GM12878 (cell line): ENCODE measurements around the gene TP73. TPM values are rescaled to one million over a fixed set of nuclear protein-coding genes. Genes with fewer than 3 reads are reported as not detected.

Experiments
- ATAC-seq: fragments of 200-7000 bp; cut with Tn5 transposase; 3 replicates; pipeline ENCODE4 v1.9.1; 2020; ENCODE audit warnings: mild to moderate bottlenecking, moderate library complexity
- BruUV-seq: library from RNA; stranded (reverse); fragments of 400-500 nt; replicated peaks from 2 replicates; lab custom pipeline; 2021; lab: Mats Ljungman, UMichigan
- CTCF ChIA-PET: fragments of 300-600 bp; sonication (Branson Sonifier 250); formaldehyde crosslinking; extraction: SDS; loops from one replicate; lab custom pipeline; 2021; ENCODE audit warnings: inconsistent platforms; lab: Yijun Ruan, JAX
- POLR2A ChIA-PET: fragments of 350-600 bp; formaldehyde crosslinking; extraction: SDS; loops from one replicate; lab custom pipeline; 2021; ENCODE audit warnings: inconsistent platforms; lab: Charles Lee
- RAD21 ChIA-PET: fragments of 300-600 bp; sonication (Branson Sonifier 250); formaldehyde crosslinking; loops from one replicate; lab custom pipeline; 2023; ENCODE audit warnings: antibody characterized with exemption; ENCODE audit not compliant: unreplicated experiment; lab: Charles Lee
- SMC1A ChIA-PET: fragments of 300-600 bp; sonication (Branson Sonifier 250); formaldehyde crosslinking; loops from one replicate; lab custom pipeline; 2023; ENCODE audit not compliant: unreplicated experiment, uncharacterized antibody; lab: Charles Lee
- DNase-seq: peaks from one replicate; pipeline ENCODE4 v3.0.0-alpha.2; 2011; ENCODE audit warnings: low read depth, low spot score
- FAIRE-seq: peaks from 3 replicates; lab custom pipeline; 2011; peaks lifted over from hg19 to GRCh38; lab: Jason Lieb, UNC
- H2AFZ ChIP-seq: 2 replicates; pipeline ENCODE4 v1.6.0; 2011; ENCODE audit warnings: low read depth, low read length, control low read depth; ENCODE audit not compliant: control insufficient read depth
- H3K27ac ChIP-seq: 2 replicates; pipeline ENCODE4 v1.5.1; 2011; ENCODE audit warnings: control low read depth; ENCODE audit not compliant: control insufficient read depth, insufficient read depth
- H3K27me3 ChIP-seq, 2 experiments: replicated peaks in 1 of 2; 2 replicates each; pipeline versions ENCODE4 v1.6.0 to v1.6.1; 2011; ENCODE audit warnings: low read length in 1 of 2; ENCODE audit not compliant: control insufficient read depth in 2 of 2, insufficient read depth in 2 of 2
- H3K36me3 ChIP-seq, 2 experiments: 2 replicates each; pipeline ENCODE4 v1.5.1; 2011; ENCODE audit warnings: low read length in 1 of 2; ENCODE audit not compliant: control insufficient read depth in 2 of 2, insufficient read depth in 2 of 2
- H3K4me1 ChIP-seq: 2 replicates; pipeline ENCODE4 v1.6.1; 2011; ENCODE audit warnings: mild to moderate bottlenecking, low read length, moderate library complexity, mixed read lengths; ENCODE audit not compliant: control insufficient read depth, insufficient read depth
- H3K4me2 ChIP-seq: 2 replicates; pipeline ENCODE4 v1.6.0; 2011; ENCODE audit warnings: control low read depth; ENCODE audit not compliant: control insufficient read depth, insufficient read depth
- H3K4me3 ChIP-seq: fragments of 200-600 bp; sonication (generic); 2 replicates; pipeline ENCODE4 v1.5.1; 2016
- H3K79me2 ChIP-seq: 2 replicates; pipeline ENCODE4 v1.6.0; 2011; ENCODE audit warnings: low read length; ENCODE audit not compliant: control insufficient read depth, insufficient read depth
- H3K9ac ChIP-seq: 2 replicates; pipeline ENCODE4 v1.8.0; 2011; ENCODE audit warnings: low read length, control low read depth, mixed read lengths; ENCODE audit not compliant: control insufficient read depth, insufficient read depth
- H3K9me3 ChIP-seq: replicated peaks from 3 replicates; pipeline ENCODE4 v1.5.1; 2011; ENCODE audit warnings: mild to moderate bottlenecking, low read length; ENCODE audit not compliant: control insufficient read depth, insufficient read depth
- H4K20me1 ChIP-seq: 2 replicates; pipeline ENCODE4 v1.6.0; 2011; ENCODE audit not compliant: control insufficient read depth, insufficient read depth
- KAT2A ChIP-seq: conservative IDR thresholded peaks from 2 replicates; pipeline ENCODE4 v1.6.1; 2011; ENCODE audit warnings: low read depth, low read length; ENCODE audit not compliant: control insufficient read depth
- NBN ChIP-seq: fragments of 450-650 bp; IDR thresholded peaks from 2 replicates; pipeline ENCODE4 v1.6.1; 2016
- NFYA ChIP-seq: IDR thresholded peaks from 2 replicates; pipeline ENCODE4 v1.6.1; 2011; ENCODE audit warnings: low read depth, mild to moderate bottlenecking, low read length, improper control_type of control experiment, borderline replicate concordance
- PKNOX1 ChIP-seq: fragments of 450-650 bp; IDR thresholded peaks from 2 replicates; pipeline ENCODE4 v1.6.1; 2016; ENCODE audit warnings: mild to moderate bottlenecking
- WGBS: methylation state at CpG from one replicate; pipeline ENCODE4 v1.1.6; 2016; ENCODE audit warnings: low lambda C conversion rate; ENCODE audit not compliant: insufficient replicate concordance, insufficient coverage; ENCODE audit errors: missing lambda C conversion rate; 5-methylcytosine and 5-hydroxymethylcytosine counted together
- in situ Hi-C: fragments of 300-500 bp; cut with MboI; formaldehyde crosslinking; loops from 9 replicates; pipeline ENCODE4 v1.14.3; 2018; ENCODE audit warnings: mixed read lengths
- intact Hi-C: fragments of 100-400 bp; cut with micrococcal nuclease; formaldehyde crosslinking; loops from one replicate; pipeline ENCODE4 v1.14.2; 2022; ENCODE audit not compliant: unreplicated experiment
- polyA plus RNA-seq, 11 experiments: library from polyadenylated mRNA; depleted of rRNA in 4 of 11; unstranded in 6 of 11; stranded (reverse) in 5 of 11; fragments of >200 nt; fragmentation: Nextera tagmentation in 4 of 11; fragmentation: Illumina TruSeq in 1 of 11; extraction: Ambion mirVana in 4 of 11; extraction: Trizol in 1 of 11; gene quantifications; 1 replicate in 1 of 11; 2 replicates in 10 of 11; pipeline versions ENCODE4 v1.2.1 to v1.2.3, GENCODE V29; 2011 to 2016; ENCODE audit warnings: inconsistent platforms in 2 of 11, missing spikeins in 2 of 11, low read depth in 1 of 11
- total RNA-seq, 4 experiments: library from RNA; depleted of rRNA in 3 of 4; stranded (reverse); fragments of >200 nt in 3 of 4; fragmentation: Illumina TruSeq in 1 of 4; extraction: Trizol in 1 of 4; gene quantifications; 2 replicates each; pipeline versions ENCODE4 v1.2.1 to v1.2.3, GENCODE V29; 2013 to 2021
- TF ChIP-seq, protein P1 (sequence below): fragments of 450-650 bp; IDR thresholded peaks from 2 replicates; pipeline ENCODE4 v1.6.1; 2017; ENCODE audit warnings: mild to moderate bottlenecking

Gene TP73
- total and polyA plus RNA-seq, 10 of the 15 experiments (the other 5 are each of a cell fraction or from before 2014, with no cell fraction given) = 0.08 to 54.2 (median 14.9) TPM

DNA sequence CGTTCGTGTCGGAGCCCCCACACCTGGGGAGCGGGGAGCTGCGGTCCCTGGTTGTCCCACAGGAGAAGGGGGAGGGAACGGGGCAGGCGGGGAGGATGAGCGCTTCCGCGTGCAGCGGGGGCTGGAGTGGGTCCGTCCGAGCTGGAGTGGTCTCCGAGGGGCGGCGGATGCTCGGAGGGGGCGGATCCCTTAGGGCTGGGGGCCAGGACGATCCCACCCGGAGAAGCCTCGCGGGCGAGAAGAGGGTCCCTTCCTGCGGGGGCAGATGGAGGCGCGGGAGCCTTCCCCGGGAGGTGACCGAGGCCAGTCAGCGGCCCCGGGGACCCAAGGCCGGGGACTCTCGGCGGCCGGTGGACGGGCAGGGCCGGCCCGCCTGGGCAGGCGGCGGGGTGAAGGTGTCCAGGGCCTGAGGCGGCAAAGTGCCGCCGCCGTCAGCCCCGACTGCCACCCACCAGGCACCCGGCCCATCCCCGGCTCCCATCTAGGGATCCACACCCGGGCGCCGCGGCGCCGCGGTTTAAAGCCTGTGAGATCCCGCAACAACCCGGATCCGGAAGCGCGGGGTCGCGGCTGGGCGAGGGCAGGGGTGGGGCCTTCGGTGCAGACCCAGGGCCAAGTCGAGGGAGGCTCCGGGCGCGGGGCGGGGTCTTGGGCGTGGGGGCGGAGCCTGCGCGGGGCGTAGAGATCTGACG lies 94.7 kb downstream of the TP73 start (continued):
- TF ChIP-seq KAT2A = no peak
- TF ChIP-seq, protein P1, sequence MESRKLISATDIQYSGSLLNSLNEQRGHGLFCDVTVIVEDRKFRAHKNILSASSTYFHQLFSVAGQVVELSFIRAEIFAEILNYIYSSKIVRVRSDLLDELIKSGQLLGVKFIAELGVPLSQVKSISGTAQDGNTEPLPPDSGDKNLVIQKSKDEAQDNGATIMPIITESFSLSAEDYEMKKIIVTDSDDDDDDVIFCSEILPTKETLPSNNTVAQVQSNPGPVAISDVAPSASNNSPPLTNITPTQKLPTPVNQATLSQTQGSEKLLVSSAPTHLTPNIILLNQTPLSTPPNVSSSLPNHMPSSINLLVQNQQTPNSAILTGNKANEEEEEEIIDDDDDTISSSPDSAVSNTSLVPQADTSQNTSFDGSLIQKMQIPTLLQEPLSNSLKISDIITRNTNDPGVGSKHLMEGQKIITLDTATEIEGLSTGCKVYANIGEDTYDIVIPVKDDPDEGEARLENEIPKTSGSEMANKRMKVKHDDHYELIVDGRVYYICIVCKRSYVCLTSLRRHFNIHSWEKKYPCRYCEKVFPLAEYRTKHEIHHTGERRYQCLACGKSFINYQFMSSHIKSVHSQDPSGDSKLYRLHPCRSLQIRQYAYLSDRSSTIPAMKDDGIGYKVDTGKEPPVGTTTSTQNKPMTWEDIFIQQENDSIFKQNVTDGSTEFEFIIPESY = no peak
- TF ChIP-seq, all 136 proteins: peak for 15

GRCh38 chr1:3747522-3747848 lies 95.2 kb downstream of the TP73 start:
- DNase-seq (no peak), FAIRE-seq (no peak), ATAC-seq (no peak)
- ChIA-PET CTCF (interaction anchor here (1.7 kb wide), 1 partner anchor 24 kb away, joined by 4 read pairs; no protein-coding TSS in a partner anchor), POLR2A (no interaction called here), SMC1A (no interaction called here), RAD21 (no interaction called here)
- Histone ChIP-seq H3K4me3 (peak overlapping the region; percentile 70), H3K9me3 (no peaks in the 10 kb centered on the region), H3K27ac (no peak overlapping the region), H3K4me2 (peak overlapping the region; percentile 87), H2AFZ (peak overlapping the region; percentile 63), H4K20me1 (no peaks in the 10 kb centered on the region), H3K4me1 (peaks cover 11% of the 10 kb centered on the region), H3K27me3 (no peaks in the 10 kb centered on the region), H3K36me3 (no peaks in the 10 kb centered on the region; a peak in 1 of 4 replicates), H3K79me2 (no peaks in the 10 kb centered on the region), H3K9ac (peak overlapping the region; percentile 54)
- in situ Hi-C loops = no loop called here
- intact Hi-C loops = no loop called here
- 39% methylated on average over 6 of the region's 6 CpGs for WGBS
- TF ChIP-seq PKNOX1 = 0 out of 2 replicates have a peak, but pooled peaks have one; percentile 7
- TF ChIP-seq NBN = 0 out of 2 replicates have a peak, but pooled peaks have one; percentile 28
- no peak for TF ChIP-seq NFYA
- no TSS peak for BruUV-seq
